Measurements from ENCODE around the gene GIPR. TPM values are rescaled to one million over a fixed set of nuclear protein-coding genes. Genes with fewer than 3 reads are reported as not detected.
"Not testable (repeated sequence)": the region's sequence is repeated elsewhere in the genome, so short reads cannot be mapped to it uniquely, and the experiment has no call there.

Gene GIPR
- total RNA-seq, 1 donor, result not detected

DNA sequence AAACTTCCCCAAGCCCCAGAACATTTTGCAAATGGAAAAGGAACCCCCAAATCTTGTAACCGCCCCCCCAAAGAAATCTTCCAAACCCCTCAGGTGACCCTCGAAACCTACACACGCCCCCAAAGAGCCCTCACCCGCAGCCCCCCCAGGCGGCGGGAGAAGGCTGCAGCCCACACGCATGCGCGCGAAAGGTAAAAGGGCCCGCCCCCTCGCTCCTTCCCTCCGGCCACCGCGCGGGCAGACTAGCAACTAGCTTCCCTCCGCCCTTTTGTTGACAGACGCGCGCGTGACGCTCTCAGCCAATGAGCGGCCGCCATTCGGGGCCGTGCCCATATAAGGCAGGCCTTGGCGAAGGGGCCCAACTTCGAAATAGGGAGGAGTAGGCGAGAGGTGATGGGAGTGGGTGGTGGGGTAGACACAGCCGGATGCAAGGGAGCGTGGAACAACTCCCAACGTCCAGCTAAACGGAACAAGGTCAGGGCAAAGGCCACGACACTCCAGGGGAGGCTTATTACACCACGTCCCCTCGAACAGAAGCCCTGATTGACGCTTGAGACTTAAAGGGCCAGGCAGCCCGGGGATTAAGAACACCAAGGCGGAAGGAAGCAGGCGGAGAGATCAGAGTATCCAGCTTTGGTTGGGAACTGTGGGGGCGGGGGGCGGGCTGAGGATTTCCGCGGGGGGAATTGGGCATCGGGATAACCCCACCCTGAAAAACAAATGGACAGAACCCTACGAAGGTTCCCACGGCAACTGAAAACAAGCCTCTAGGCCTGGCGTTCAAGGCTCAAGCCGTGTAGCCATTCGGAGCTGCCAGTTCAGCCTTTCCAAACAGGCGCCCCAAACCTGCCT lies 49.3 kb downstream of the GIPR start:
- TF ChIP-seq, protein P1, sequence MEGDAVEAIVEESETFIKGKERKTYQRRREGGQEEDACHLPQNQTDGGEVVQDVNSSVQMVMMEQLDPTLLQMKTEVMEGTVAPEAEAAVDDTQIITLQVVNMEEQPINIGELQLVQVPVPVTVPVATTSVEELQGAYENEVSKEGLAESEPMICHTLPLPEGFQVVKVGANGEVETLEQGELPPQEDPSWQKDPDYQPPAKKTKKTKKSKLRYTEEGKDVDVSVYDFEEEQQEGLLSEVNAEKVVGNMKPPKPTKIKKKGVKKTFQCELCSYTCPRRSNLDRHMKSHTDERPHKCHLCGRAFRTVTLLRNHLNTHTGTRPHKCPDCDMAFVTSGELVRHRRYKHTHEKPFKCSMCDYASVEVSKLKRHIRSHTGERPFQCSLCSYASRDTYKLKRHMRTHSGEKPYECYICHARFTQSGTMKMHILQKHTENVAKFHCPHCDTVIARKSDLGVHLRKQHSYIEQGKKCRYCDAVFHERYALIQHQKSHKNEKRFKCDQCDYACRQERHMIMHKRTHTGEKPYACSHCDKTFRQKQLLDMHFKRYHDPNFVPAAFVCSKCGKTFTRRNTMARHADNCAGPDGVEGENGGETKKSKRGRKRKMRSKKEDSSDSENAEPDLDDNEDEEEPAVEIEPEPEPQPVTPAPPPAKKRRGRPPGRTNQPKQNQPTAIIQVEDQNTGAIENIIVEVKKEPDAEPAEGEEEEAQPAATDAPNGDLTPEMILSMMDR (IDR thresholded peaks at IDR 0.05; ENCODE audit: insufficient read depth, low read depth, low read length), result peak; percentile 20
- DNase-seq (ENCODE audit: low read depth), result peak; percentile 100
- H3K4me3 ChIP-seq (ENCODE audit: low read depth, low read length), result peak overlapping the region; percentile 97

DNA sequence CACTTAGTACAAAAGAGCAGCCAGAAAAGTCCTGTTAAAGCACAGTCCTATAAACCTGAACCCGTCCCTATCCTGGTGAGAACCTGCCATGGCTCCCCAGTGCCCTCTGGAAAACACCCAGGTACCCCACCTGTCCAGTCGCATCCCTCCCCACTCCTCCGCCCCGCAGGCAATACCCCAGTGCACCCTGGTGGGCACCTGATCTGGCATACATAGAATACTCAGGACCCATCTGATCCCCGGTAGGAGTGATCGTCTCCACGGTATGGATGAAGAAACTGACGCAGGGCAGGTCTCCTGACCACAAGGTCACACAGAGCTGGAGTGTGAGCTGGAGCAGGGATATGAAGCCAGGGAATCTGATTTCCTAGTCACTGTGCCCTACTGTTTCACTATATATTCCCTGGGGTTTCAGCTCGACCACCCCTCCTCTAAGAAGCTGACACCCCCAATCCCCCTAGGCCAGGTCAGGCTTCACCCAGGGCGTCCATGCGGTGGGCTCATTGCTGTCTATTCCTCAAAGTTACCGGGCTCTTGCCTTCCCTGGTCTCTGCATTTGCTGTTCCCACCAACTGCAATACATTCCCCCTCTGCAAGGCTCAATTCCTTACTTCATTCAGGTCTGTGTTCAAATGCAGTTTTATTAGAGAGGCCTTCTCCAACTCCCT lies 50.1 kb downstream of the GIPR start:
- H3K4me3 ChIP-seq (ENCODE audit: low read depth, low read length), result peak overlapping the region; percentile 51
- DNase-seq (ENCODE audit: low read depth), result peak; percentile 42
- TF ChIP-seq, protein P1 (IDR thresholded peaks at IDR 0.05; ENCODE audit: insufficient read depth, low read depth, low read length), result no peak

DNA sequence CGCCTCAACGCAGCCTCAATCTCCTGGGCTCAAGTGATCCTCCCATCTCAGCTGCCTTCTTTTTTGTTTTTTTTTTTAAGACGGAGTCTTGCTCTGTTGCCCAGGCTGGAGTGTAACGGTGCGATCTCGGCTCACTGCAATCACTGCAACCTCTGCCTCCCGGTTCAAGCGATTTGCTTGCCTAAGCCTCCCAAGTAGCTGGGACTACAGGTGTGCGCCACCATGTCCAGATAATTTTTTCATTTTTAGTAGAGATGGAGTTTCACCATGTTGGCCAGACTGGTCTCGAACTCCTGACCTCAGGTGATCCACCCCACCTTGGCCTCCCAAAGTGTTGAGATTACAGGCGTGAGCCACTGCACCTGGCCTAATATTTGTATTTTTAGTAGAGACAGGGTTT lies 52.0 kb downstream of the GIPR start:
- H3K4me3 ChIP-seq (ENCODE audit: low read depth, low read length); DNase-seq (ENCODE audit: low read depth): not testable (repeated sequence)

DNA sequence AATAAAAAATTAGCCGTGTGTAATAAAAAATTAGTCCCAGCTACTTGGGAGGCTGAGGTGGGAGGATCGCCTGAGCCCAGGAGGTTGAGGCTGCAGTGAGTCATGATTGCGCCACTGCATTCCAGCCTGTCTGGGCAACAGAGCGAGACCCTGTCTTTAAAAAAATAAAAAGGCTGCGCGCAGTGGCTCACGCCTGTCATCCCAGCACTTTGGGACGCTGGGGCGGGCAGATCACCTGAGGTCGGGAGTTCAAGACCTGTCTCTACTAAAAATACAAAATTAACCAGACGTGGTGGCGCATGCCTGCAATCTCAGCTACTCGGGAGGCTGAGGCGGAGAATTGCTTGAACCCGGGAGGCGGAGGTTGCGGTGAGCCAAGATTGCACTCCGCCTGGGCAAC lies 60.7 kb downstream of the GIPR start:
- not testable (repeated sequence) for H3K4me3 ChIP-seq (ENCODE audit: low read depth, low read length)

DNA sequence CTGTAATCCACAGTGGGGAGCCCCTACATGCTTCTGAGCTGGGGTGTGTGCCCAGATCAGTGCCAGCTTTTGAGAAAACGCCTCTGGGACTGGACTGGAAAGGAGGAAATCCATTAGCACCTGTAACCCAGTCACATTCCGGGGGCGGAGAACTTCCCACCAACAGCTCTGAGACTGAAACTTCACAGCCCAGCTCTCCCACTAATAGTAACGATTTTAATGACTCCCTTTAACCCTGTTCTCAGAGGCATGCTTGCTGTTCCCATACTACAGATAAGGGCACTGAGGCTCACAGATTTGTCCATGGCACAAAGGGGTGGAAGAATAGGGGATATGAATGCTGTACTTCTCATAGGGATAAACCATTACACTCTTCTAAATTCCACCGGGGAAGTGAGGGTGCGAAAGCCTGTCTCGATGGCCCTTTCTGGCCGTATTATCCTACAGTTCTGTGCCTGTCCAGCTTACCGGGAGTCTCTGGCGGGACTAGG lies 61.8 kb downstream of the GIPR start:
- no peak for DNase-seq (ENCODE audit: low read depth)
- TF ChIP-seq, protein P1 (IDR thresholded peaks at IDR 0.05; ENCODE audit: insufficient read depth, low read depth, low read length), result no peak
- peak overlapping the region; percentile 99 for H3K4me3 ChIP-seq (ENCODE audit: low read depth, low read length)

More for the DNA sequence above, 60.7 kb downstream of the GIPR start:
- DNase-seq (ENCODE audit: low read depth), result not testable (repeated sequence)

DNA sequence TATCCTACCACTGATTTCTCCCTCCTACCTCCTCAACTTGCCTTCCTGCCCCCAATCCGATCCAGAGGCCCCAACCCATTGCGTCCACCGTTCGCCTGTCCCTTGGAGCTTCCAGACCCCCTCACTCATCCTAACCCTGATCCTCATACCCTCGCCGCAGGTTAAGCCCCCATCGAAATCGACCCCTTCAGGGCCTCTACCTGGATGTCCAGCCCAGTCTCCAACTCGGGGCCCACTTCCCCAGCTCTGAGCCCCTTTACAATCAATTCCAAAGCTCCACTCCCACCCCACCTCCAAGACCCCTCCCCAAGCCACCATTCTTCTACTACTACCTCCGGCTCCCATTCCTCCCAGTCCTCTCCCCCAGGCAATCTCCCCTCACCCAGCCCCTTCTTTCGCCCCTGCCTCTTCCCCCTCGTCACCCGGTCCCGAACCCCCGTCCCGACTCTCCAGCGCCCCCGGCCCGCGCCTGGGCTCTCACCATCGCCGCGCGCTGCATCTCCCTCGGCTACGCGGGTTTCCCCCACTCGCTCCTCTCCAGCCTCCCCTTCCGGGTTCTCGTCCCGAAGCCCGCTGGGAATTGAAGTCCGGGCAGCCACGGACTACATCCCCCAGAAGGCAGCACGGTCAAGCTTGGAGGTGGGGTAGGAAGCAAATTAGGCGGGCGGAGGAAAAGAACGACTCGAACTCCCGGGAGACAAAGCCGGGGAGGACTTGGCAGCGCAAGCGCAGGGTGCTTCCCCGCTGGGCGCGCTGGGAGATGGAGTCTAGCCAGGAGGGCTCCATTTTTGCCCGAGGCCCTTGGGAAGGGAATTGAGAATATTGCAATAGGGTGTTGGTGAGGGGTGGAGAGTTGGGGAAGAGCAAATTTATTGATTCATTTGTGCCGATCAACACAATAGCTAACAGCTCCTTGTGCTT lies 62.6 kb downstream of the GIPR start, which contains the start of gene FBXO46:
Gene FBXO46 (minus strand): TSS at position 529 of the 921 bp plus-strand sequence. CDS start 17,401 bp downstream, outside the sequence.
- peak; percentile 99 for DNase-seq (ENCODE audit: low read depth)
- TF ChIP-seq, protein P1 (IDR thresholded peaks at IDR 0.05; ENCODE audit: insufficient read depth, low read depth, low read length), result peak; percentile 10
- peak within 1 kb of the TSS; percentile 99 for H3K4me3 ChIP-seq (ENCODE audit: low read depth, low read length)

Small RNA genes within 50 kb of the gene (small RNA-seq; reads per million reads assigned to genes)
- gene MIR642A (not detected), gene RN7SL836P (not detected)

Other genes with a start within 250 kb of the GIPR start
- gene ERCC1, start 244.3 kb upstream of the GIPR start, total RNA-seq, result 73.0 and 88.9 TPM in 2 replicates
- gene FOSB, start 200.2 kb upstream of the GIPR start, total RNA-seq, result 13.0 and 16.1 TPM in 2 replicates
- 6.9 and 11.9 TPM in 2 replicates for gene RTN2, start 171.2 kb upstream of the GIPR start, total RNA-seq
- 1.3 and 2.3 TPM in 2 replicates for gene PPM1N, start 169.8 kb upstream of the GIPR start, total RNA-seq
- 158 and 185 TPM in 2 replicates for gene VASP, start 160.7 kb upstream of the GIPR start, total RNA-seq
- 8.2 and 8.4 TPM in 2 replicates for gene OPA3, start 83.4 kb upstream of the GIPR start, total RNA-seq
- not detected in 2 replicates for gene GPR4, start 66.0 kb upstream of the GIPR start, total RNA-seq
- gene EML2, start 28.8 kb upstream of the GIPR start, total RNA-seq, result 17.7 and 31.5 TPM in 2 replicates
- gene SNRPD2, start 23.7 kb downstream of the GIPR start, total RNA-seq, result 191 and 217 TPM in 2 replicates
- 28.0 and 29.8 TPM in 2 replicates for gene QPCTL, start 24.4 kb downstream of the GIPR start, total RNA-seq
- 7.4 and 12.5 TPM in 2 replicates for gene FBXO46, start 62.7 kb downstream of the GIPR start, total RNA-seq
- gene MEIOSIN, start 65.2 kb downstream of the GIPR start, total RNA-seq, result not detected in 2 replicates
- gene SIX5, start 101.0 kb downstream of the GIPR start, total RNA-seq, result 8.4 and 8.6 TPM in 2 replicates
- 46.4 and 53.1 TPM in 2 replicates for gene DMPK, start 114.3 kb downstream of the GIPR start, total RNA-seq
- 53.5 and 54.8 TPM in 2 replicates for gene DMWD, start 124.6 kb downstream of the GIPR start, total RNA-seq
- under 0.01 and 0.32 TPM in 2 replicates for gene RSPH6A, start 147.1 kb downstream of the GIPR start, total RNA-seq
- gene SYMPK, start 194.9 kb downstream of the GIPR start, total RNA-seq, result 37.1 and 38.7 TPM in 2 replicates
- not detected in 2 replicates for gene FOXA3, start 196.1 kb downstream of the GIPR start, total RNA-seq
- 26.3 and 30.9 TPM in 2 replicates for gene IRF2BP1, start 217.9 kb downstream of the GIPR start, total RNA-seq
- 2.6 TPM in 2 replicates for gene MYPOP, start 234.4 kb downstream of the GIPR start, total RNA-seq
- gene NANOS2, start 246.6 kb downstream of the GIPR start, total RNA-seq, result not detected in 2 replicates

Measured in fibroblast of villous mesenchyme (primary cell).